Measurements from ENCODE around the gene NCBP2L.
"Not testable (repeated sequence)": the region's sequence is repeated elsewhere in the genome, so short reads cannot be mapped to it uniquely, and the experiment has no call there.

NCBP2L gene

GRCh38 chrX:107753187-107753586 is 24.3 kb upstream of the NCBP2L start:
- DNase-seq = no peak

DNA sequence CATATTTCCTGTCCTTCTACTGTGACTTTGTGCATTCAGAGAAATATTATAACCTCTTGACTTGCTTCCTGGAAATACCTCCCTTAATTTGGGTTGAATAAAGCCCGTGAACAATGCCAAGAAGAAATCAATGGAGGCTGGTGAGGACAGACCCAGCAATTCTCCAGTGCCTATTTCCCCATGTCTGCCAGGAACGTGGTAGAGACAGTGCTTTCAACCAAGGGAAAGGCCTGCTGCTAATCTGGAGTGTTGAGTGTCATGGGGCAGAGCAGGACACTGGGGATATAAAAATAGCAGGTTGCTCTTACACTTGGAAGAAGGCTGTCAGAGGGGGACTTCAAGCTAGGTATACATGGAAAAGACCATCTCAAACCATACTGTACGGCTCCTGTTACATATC is 21.8 kb upstream of the NCBP2L start:
- DNase-seq = no peak

DNA sequence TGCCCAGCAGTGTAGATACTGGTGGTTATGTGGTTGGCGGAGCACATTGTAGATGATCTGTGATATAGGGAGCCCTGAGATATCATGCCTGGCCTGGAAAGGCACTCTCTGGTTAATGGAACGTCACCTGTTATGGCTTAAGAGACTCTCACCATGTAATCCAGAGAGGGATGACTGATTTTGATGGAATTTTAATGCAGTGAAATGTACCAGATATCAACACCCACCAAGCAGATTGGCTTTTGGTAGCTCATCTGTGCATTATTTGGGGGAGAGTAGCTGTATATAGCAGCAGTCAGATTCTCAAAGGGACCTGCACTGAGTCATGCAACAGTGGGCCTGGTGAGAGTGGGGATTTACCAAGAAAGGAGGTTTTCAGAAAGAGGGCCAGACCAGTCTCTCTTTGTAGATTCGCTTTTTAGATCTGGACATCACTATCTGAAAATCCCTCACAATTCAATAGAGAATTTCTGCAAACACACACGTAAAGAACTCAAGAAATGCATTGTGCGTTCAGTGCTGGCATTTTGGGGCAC is 19.2 kb upstream of the NCBP2L start:
- no peak for DNase-seq

GRCh38 chrX:107760304-107761077 is 17.0 kb upstream of the NCBP2L start:
- DNase-seq = no peak

DNA sequence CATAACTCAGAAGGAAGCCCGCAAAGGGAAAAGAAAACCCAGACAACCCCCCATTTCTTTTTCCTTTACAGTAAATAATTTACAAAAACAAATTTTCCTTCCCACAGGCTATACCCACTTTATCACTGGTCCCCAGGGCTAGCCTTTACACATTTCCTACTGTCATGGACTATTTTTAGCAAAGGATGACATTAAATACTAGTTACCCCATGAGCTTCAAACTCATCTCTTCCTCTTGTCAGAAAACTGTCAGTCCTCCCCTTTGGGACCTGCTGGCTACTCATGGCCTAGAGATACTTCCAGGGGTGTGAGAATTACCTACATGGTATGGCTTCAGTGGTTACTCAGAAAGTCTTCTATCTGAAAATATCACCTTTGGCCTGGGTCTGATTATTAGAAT is 13.9 kb upstream of the NCBP2L start:
- no peak for DNase-seq

- DNase-seq = no peak
These were observed 12.5 kb upstream of the NCBP2L start for GRCh38 chrX:107764845-107765608.

DNA sequence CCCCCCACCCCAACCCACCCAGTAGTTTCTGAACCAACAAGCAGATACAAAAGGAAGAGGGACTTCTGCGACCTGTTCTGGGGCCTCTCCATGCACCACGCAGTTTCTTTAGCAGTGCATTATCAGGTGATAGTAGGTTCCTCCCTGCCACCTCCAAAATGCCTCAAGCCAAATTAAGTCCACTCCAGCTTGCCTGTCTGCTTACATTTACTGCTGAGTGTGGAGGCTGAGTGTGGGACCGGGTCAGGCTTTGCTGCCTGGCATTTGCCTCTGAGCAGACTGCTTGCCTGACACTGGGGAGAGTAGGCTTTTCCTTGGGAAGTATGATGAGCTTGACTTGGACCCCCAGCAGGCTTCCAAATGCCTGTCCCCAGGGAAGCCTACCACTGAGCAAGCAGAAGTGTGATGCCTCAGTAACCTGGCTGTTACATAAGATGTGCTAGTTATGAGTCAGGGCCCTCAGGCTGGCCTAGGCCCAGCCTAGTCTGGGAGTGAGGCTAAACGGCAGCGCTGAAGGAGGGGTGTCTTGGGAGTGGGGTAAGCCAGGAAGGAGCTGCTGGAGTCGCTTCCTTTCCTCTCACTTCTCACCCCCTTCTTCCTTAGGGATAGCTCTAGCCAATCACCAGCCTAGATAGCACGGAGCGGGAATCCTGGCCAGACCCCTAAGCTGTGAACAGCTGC is 10.9 kb upstream of the NCBP2L start:
- DNase-seq = no peak

GRCh38 chrX:107768051-107768450 is 9.5 kb upstream of the NCBP2L start:
- DNase-seq = no peak

GRCh38 chrX:107769581-107770317 is 7.8 kb upstream of the NCBP2L start:
- no peak for DNase-seq

- no peak for DNase-seq
These were observed 4.3 kb upstream of the NCBP2L start for GRCh38 chrX:107773206-107773605.

GRCh38 chrX:107773906-107774435 is 3.6 kb upstream of the NCBP2L start:
- no peak for DNase-seq

DNA sequence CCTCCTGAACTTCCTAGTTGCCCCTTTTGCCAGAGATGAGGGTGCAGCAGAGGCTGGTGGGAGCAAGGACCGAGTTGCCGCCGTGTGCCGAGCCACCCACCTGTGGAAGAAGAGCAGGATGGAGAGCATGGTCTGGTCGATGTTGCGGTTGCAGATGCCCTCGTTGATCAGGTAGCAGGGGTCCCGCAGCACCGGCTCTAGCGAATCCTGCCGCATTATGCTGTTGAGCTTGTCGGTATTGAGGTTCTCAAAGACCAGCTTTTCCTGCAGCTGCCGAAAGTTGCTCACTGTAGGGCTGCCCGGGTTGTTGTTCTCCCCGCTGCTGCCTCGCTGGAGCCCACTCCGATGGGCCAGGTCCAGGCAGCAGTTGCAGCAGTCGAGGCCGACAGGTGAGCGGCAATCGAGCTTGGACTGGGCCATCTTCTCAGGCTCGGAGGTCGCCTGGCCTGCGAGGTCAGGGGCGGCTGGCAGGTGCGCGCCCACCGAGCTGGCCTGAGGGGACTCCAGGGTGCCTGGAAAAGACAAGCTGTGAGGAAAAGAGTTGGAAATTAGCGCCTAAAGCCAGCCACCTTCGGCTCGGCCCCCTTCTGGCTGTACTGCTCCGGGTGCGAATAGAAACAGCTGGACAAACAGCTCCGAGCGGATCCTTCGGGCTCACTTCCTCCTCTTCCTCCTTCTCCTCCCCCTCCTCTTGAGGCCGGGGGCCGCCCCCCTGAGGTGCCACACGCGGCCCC is 2.4 kb upstream of the NCBP2L start:
- DNase-seq = no peak

GRCh38 chrX:107775734-107776511 is 1.6 kb upstream of the NCBP2L start, which contains the start of gene TSC22D3:
TSC22D3 (minus strand) TSS chrX:107775787; CDS start chrX:107775419, 368 bp downstream.
- DNase-seq = peak; percentile 63

- peak; percentile 84 for DNase-seq
These were observed 641 bp upstream of the NCBP2L start for GRCh38 chrX:107776649-107777535.

GRCh38 chrX:107780525-107780924 is 3.0 kb downstream of the NCBP2L start:
- DNase-seq = no peak

- DNase-seq = no peak
These were observed 10.3 kb downstream of the NCBP2L start for GRCh38 chrX:107787827-107788226.

- peak; percentile 20 for DNase-seq
These were observed 26.9 kb downstream of the NCBP2L start for GRCh38 chrX:107804427-107804826.

DNA sequence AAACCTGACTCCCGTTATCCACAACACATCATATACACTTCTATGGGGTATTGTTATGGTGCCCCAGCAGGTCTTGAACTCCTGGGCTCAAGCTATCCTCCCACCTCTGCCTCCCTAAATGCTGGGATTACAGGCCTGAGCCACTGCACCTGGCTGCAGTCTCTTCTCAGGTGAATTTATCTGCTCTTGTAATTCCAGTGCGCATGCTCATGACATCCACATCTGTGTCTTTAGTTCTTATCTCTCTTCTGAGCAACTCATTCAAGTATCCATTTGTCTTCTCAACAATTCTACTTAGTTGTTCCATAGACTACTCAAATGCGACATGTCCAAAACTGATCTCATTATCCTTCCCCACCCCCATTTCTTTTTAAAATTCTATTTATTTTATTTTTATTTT is 27.6 kb downstream of the NCBP2L start:
- no peak for DNase-seq

DNA sequence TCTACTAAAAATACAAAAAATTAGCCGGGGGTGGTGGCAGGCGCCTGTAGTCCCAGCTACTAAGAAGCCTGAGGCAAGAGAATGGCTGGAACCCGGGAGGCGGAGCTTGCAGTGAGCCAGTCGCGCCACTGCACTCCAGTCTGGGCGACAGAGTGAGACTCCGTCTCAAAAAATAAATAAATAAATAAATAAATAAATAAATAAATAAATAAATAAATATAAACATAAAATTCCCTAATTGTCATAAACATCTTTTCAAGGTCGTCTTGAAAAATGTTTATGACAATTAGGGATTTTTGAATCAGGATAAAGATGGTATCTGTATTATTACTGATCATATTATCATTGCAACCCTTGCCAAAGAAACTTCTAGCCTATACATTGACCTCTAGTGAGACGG is 32.5 kb downstream of the NCBP2L start:
- not testable (repeated sequence) for DNase-seq

All from NCI-H345 (cell line).